Body of pancreas (tissue), 4 donors: Measurements from ENCODE around the gene PPP1R37. TPM values are rescaled to one million over a fixed set of nuclear protein-coding genes. Genes with fewer than 3 reads are reported as not detected.
A peak's percentile ranks its signal among the peaks of the same experiment; 100 is the strongest.

Experiments used
- ATAC-seq: fragments of 150-250 bp; one replicate; pipeline ENCODE4 v1.9.1; 2016
- DNase-seq, 4 donors: peaks; one replicate each; pipeline ENCODE4 v3.0.0-alpha.2; 2019
- H3K27ac ChIP-seq, 4 donors: fragments of 200-600 bp; sonication (generic); 1 replicate in 3 of 4; 2 replicates in 1 of 4; pipeline versions ENCODE4 v1.5.1 to v1.6.1; 2016 to 2019; ENCODE audit warnings: mild to moderate bottlenecking in 1 of 4, mixed read lengths in 1 of 4, moderate library complexity in 1 of 4
- H3K27me3 ChIP-seq, 2 donors: fragments of 200-600 bp; sonication (generic); one replicate each; pipeline ENCODE4 v1.6.0; 2016; ENCODE audit warnings: mild to moderate bottlenecking in 1 of 2
- H3K36me3 ChIP-seq, 2 donors: fragments of 200-600 bp; sonication (generic); replicated peaks in 1 of 2; 2 replicates each; pipeline ENCODE4 v1.5.1; 2016; ENCODE audit warnings: low read depth in 2 of 2; ENCODE audit not compliant: insufficient read depth in 1 of 2
- H3K4me1 ChIP-seq: fragments of 200-600 bp; sonication (generic); one replicate; pipeline ENCODE4 v1.6.0; 2016
- H3K4me3 ChIP-seq, 2 donors: fragments of 200-600 bp; sonication (generic); 1 replicate in 1 of 2; 2 replicates in 1 of 2; pipeline ENCODE4 v1.5.1; 2016 to 2019
- H3K9me3 ChIP-seq, 3 donors: fragments of 200-600 bp; sonication (generic); 1 replicate in 2 of 3; 2 replicates in 1 of 3; pipeline ENCODE4 v1.5.1; 2016
- POLR2A ChIP-seq, 3 donors: fragments of 450-650 bp; IDR thresholded peaks; one replicate each; pipeline ENCODE4 v1.6.1; 2016; ENCODE audit warnings: antibody characterized with exemption in 3 of 3, mild to moderate bottlenecking in 2 of 3
- WGBS, 2 donors: methylation state at CpG; one replicate each; pipeline ENCODE4 v1.1.5; 2017; 5-methylcytosine and 5-hydroxymethylcytosine counted together
- intact Hi-C: fragments of 100-400 bp; cut with DNase I; formaldehyde crosslinking; loops from one replicate; pipeline ENCODE4 v1.15.1; 2023
- total RNA-seq, 2 donors: library from RNA; depleted of rRNA; stranded (reverse); fragments of >200 nt; gene quantifications; one replicate each; pipeline ENCODE4 v1.1.0, GENCODE V29; 2016
- TF ChIP-seq, protein P1 (sequence below), 7 experiments: fragments of 450-650 bp in 4 of 7; fragments of 200-600 bp in 3 of 7; sonication (generic) in 3 of 7; IDR thresholded peaks; one replicate each; pipeline ENCODE4 v1.5.1; 2016 to 2019; ENCODE audit warnings: antibody characterized with exemption in 7 of 7

PPP1R37 gene
- total RNA-seq, 2 donors from 2014 or later: 16.6 to 49.8 TPM

DNA sequence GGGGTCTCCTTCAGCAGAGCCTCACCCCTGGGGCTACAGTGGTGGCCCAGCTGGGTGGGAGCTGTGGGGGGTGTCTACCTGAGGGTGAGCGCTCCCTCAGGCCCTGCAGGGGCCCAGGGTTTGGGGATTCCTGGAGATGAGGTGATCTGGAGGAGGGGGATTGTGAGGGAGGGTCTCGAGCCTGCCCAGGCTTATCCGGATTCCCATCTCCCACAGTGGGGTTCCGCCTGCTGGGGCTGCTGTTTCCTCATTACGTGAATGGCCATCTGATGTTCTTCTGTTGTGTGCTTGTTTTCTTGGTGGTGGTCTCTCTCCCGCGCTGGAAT is 4.4 kb downstream of the PPP1R37 start:
- H3K36me3 ChIP-seq: no peaks in the 10 kb centered on the region
- DNase-seq (no peak), ATAC-seq (no peak)
- no peak overlapping the region for H3K4me3 ChIP-seq
- WGBS, 2 donors: 55 to 61% methylated on average over 7 of the region's 7 CpGs
- intact Hi-C loops: no loop called here
- no peaks in the 10 kb centered on the region for H3K9me3 ChIP-seq
- no peak for TF ChIP-seq POLR2A (IDR thresholded peaks at IDR 0.05)
- TF ChIP-seq, protein P1, sequence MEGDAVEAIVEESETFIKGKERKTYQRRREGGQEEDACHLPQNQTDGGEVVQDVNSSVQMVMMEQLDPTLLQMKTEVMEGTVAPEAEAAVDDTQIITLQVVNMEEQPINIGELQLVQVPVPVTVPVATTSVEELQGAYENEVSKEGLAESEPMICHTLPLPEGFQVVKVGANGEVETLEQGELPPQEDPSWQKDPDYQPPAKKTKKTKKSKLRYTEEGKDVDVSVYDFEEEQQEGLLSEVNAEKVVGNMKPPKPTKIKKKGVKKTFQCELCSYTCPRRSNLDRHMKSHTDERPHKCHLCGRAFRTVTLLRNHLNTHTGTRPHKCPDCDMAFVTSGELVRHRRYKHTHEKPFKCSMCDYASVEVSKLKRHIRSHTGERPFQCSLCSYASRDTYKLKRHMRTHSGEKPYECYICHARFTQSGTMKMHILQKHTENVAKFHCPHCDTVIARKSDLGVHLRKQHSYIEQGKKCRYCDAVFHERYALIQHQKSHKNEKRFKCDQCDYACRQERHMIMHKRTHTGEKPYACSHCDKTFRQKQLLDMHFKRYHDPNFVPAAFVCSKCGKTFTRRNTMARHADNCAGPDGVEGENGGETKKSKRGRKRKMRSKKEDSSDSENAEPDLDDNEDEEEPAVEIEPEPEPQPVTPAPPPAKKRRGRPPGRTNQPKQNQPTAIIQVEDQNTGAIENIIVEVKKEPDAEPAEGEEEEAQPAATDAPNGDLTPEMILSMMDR (IDR thresholded peaks at IDR 0.05): no peak
- H3K27me3 ChIP-seq: no peaks in the 10 kb centered on the region
- peaks cover 89% of the 10 kb centered on the region for H3K4me1 ChIP-seq
- peak overlapping the region in 2 of 4 donors; percentile 70 to 81 for H3K27ac ChIP-seq

DNA sequence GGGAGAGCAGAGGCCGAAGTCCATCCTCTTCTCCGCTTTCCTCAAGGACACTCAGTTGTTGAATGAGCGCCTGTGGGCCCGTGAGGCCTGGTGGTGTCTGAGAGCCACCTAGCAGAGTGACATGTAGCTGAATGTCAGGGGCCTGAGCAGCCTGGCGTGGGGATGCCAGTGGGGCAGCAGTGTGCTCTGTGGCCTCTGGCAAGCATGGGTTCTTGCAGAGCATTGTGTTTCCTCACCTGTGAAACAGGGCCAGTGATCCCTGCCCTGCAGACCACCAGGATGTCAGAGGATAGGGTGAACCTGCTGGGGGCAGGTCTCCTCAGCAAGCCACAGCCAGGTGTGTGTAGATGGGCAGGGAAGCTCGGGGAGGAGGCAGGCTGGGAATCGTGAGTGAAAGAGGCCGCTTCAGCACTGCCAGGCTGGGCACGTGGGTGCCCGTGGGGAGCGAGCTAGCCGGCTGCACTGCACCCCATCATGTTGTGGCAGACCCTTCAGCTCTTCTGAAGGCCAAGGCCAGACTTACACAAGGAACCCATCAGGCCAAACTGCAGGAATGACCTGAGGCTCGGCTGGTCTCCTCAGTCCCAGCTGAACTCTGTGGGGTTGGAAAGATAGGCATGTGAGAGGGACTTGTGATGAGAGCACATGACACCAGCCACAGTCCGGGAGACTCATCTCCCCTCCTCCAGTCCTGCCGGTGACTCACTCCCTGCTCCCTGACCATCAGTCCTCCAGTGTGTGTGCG is 5.0 kb downstream of the PPP1R37 start:
- intact Hi-C loops: no loop called here
- TF ChIP-seq POLR2A (IDR thresholded peaks at IDR 0.05): no peak
- WGBS, 2 donors: 48 to 58% methylated on average over 9 to 16 of the region's 16 CpGs
- Histone ChIP-seq H3K4me1 (peaks cover 94% of the 10 kb centered on the region), H3K36me3 (no peaks in the 10 kb centered on the region), H3K4me3 (no peak overlapping the region), H3K9me3 (no peaks in the 10 kb centered on the region), H3K27me3 (no peaks in the 10 kb centered on the region), H3K27ac (peak overlapping the region in 3 of 4 donors; percentile 15 to 81 (median 70))
- DNase-seq (peak in 3 of 4 donors; percentile 51 to 73 (median 53)), ATAC-seq (peak; percentile 28)

DNA sequence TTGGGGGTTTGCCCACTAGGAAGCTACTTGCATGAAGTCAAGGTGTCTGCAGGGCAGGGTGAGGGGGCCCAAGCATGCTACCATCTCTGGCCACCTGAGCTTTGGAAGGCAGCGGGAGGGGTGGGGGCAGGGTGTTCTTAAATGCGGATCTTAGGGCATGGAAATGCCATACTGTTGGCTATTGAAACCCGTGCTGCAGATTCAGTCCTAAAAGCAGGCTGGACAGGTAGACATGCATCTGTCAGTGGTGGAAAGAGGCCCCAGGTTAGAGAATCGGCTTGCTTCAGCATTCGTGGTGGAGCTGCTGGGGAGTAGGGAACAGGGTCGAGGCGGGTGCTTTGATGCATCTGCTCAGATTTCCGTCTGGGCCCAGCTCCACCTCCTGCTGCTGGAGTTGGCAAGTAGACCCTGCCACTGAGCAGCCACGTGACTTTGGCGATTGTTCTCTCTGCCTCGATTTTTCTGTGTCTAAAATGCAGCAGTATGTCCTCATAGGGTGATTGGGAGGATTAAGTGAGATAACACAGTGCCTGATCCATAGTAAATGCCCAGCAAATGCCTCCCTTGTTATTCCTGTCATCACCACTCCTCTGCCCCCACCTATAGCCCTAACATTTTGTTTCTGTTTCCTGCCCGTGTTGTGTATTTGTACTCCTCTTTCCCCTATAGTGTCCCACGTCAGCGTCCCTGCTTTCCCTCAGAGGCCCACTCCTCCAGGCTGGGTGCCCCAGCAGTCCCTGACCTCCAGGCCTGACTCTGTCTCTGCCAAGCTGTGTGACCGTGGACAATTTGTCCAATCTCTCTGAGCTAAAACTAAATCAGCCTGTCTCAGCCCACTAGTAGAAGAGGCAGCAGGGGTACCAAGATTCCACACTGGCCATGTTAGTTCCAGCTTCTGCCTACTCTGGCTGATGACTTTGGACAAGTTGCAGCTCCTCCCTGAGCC is 5.8 kb downstream of the PPP1R37 start:
- no peak for ATAC-seq
- DNase-seq: peak in 2 of 4 donors; percentile 49 to 54
- WGBS, 2 donors: 37% methylated on average over 14 to 15 of the region's 15 CpGs
- H3K27ac ChIP-seq: peak overlapping the region; percentile 37 to 81 (median 62)
- intact Hi-C loops: no loop called here
- H3K9me3 ChIP-seq: no peaks in the 10 kb centered on the region
- TF ChIP-seq, protein P1 (IDR thresholded peaks at IDR 0.05): no peak
- TF ChIP-seq POLR2A (IDR thresholded peaks at IDR 0.05): no peak
- peaks cover 97% of the 10 kb centered on the region for H3K4me1 ChIP-seq
- no peak overlapping the region for H3K4me3 ChIP-seq
- no peaks in the 10 kb centered on the region for H3K36me3 ChIP-seq
- H3K27me3 ChIP-seq: no peaks in the 10 kb centered on the region

DNA sequence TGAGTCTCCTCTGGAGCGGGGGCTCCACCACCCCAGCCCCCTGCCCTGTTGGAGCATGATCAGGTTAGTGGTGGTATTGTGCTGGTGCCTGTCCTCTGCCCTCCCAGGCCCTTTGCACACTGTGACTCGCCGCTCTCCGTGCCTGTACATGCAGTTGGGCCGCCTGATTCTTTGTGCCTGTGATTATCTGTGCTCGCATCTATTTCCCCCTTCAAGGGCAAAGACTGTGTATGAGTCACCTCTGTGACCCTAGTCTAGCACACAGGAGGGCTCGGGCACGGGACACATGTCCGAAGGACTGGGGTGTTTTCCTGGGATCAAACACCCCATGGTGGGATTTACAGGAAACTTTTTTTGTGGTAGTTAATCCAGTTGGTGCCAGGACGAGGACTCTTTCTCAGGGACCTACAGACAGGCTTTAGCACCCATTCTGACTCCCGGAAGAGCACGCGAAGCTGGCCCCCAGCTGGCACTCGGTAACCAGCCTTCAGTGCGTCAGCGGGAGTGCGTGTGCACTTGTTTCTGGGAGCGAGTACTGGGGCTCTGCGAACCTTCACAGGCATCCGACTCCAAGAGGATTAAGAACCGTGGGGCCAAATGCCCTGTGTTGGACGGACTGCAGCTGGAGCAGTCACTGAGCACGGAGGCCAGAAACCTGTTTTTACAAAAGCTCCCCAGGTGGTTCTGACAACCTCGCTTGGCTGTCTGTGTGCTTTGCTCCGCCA is 6.7 kb downstream of the PPP1R37 start:
- TF ChIP-seq, protein P1 (IDR thresholded peaks at IDR 0.05): no peak
- TF ChIP-seq POLR2A (IDR thresholded peaks at IDR 0.05): peak in 1 of 3 donors; percentile 12
- H3K4me1 ChIP-seq: peaks cover 97% of the 10 kb centered on the region
- intact Hi-C loops: no loop called here
- peak overlapping the region; percentile 37 to 81 (median 62) for H3K27ac ChIP-seq
- no peaks in the 10 kb centered on the region for H3K27me3 ChIP-seq
- 53 to 57% methylated on average over 8 to 25 of the region's 25 CpGs for WGBS, 2 donors
- no peaks in the 10 kb centered on the region for H3K36me3 ChIP-seq
- H3K4me3 ChIP-seq: no peak overlapping the region
- DNase-seq (peak in 3 of 4 donors; percentile 42 to 45 (median 44)), ATAC-seq (peak; percentile 23)
- no peaks in the 10 kb centered on the region for H3K9me3 ChIP-seq
